ENCODE measurements around the gene PTPRN2.

- TF ChIP-seq CTCF (conservative IDR thresholded peaks at IDR 0.05; ENCODE audit: low read length) (no peak), EZH2phosphoT487 (IDR thresholded peaks at IDR 0.05; ENCODE audit: borderline replicate concordance, low read depth, low read length) (no peak)
Observed at GRCh38 chr7:158439035-158439434, 148.6 kb downstream of the PTPRN2 start.

Data from OCI-LY7 (cell line).